ENCODE results near the gene C3orf70.
"Not testable (repeated sequence)": the region's sequence is repeated elsewhere in the genome, so short reads cannot be mapped to it uniquely, and the experiment has no call there.

Gene C3orf70

DNA sequence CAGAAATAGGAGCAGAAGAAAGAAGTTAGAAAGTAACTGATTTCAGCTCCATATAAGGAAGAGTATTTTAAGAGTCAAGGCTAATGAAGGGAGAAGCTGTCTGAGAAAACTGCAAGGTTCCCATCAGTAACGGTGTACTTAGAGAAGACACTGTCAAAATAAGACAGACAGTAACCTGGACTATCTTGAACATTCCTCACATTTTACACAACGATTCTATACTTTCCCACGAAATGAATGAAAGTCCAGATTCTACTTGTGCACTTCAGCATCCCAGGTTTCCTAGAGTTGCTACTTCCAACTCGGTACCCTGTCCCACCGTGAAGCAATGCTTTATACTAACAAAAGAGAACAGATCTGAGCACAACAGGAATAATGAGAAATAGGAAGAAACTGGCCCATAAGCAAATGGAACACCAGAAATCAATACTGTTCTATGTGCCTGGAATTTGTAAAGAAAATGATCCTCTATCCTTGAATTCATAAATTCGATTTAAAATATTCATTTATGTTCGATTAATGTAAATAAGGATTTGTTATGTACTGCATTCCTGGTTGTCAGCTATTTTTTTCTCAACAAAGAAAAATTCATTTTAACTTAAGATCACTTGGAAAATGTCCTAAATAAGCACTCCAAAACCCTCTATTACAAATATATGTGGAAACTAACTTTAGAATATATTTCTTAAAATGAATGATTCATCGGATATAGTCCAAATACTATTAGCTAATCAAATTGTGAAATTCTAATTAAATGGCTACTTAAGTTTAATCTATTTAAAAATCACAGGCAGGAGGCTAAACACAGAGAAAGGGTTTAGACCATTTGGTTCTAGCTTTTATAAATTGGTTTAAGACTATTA is 1.5 kb downstream of the C3orf70 start:
- DNase-seq (ENCODE audit: low read depth in 2 of 2, low spot score in 1 of 2): no peak

DNA sequence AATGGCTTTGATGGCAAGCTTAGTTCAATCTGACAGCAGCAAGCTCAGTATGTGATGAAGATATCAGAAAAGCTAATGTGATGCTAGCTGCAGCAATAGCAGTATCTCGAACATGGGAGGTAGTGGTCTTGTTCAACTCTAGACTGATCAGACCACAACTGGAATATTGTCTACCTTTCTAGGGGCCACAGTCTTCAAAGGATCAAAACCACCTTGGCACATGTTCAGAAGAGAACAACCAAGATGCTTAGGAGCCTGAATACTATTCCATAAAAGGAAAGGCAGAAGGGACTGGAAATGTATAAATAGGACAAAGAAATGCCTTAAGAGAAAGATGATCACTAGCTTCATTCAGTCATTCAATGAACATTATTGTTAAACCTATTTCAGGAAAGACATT is 2.3 kb downstream of the C3orf70 start:
- DNase-seq (ENCODE audit: low read depth in 2 of 2, low spot score in 1 of 2): no peak

DNA sequence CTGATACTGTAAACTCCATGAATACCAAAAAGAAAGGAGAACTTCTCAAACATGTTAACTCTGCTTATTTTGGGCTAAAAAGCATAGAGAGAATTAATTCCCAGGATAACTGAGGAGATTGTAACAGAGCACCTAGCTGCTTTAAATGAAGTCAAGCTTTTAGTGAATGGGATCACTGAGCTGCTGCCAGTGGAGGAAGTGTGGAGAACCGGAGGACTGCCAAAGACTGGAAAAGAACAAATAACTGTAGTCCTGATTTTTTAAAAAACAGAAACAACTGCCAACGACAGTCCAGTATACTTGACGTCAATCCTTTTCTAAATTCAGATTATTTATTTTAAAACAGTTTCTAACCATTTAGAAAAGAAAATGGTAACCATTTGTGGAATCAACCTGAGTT is 3.3 kb downstream of the C3orf70 start:
- no peak for DNase-seq (ENCODE audit: low read depth in 2 of 2, low spot score in 1 of 2)

DNA sequence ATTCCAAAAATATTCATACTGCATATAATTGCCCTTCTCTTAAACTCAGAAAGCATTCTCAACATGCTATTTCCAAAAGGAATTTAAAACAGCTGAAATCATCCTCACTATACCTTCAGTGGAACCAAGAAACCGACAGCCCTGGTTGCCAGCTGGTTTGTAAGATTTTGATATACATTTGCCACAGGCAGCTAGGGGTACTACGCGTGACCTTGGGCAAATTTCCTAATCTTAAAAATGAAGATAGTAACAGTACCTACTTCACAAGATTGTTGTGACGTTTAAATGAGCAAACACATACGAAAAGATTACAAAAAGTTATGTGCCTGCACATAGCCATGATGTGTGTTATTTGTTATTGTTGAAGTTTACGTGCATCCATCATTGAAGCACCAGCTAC is 7.3 kb downstream of the C3orf70 start:
- DNase-seq (ENCODE audit: low read depth in 2 of 2, low spot score in 1 of 2): no peak

DNA sequence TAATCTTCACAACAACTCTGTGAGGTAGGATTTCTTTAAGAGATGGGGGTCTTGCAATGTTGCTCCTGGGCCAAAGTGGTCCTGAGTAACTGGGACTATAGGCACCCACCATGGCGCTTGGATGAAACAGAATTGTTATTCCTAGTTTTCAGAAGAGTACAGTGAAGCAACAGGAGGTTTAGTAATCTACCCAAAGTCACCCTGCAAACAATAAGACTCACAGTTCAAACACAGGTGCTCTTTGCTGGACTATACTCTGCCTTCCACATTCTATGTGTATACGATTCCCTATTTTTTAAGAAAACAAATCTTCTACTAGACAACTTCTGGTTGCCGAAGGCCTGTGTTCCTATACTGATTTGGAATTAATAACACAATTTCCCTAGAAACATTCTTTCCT is 8.1 kb downstream of the C3orf70 start:
- no peak for DNase-seq (ENCODE audit: low read depth in 2 of 2, low spot score in 1 of 2)

DNA sequence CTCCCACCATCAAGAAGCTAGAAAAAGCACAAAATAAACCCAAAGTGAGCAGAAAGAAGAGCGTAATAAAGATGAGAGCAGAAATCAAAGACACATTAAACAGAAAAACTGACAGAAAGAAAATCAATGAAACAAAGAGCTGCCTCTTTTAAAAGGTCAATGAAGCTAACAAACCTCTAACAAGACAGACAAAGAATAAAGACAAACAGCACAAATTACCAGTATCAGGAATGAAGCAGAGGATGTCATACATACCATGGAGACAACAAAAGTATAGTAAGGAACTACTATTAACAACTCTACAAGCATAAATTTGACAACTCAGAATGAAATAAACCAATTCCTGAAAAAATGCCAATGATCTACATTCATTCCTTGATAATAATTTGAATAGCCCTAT is 15.0 kb downstream of the C3orf70 start:
- no peak for DNase-seq (ENCODE audit: low read depth in 2 of 2, low spot score in 1 of 2)

DNA sequence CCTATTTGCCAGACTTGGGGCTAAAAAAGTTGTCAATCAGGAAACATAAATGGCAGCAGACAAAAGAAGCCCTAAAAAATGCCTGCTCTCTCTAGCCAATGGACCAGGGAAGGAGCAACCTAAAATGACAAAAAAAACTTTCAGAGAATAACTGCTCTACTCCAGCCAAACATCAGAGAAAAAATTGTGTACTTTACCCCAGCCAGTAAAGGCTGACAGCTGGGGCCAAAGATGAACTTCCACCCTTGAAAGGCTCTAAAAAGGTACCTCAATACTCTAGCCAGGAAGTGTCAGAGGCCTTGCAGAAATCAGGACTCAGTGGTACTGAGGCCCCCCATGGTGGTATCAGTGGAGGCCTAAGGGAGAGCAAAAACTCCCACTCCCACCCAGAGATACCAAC is 18.4 kb downstream of the C3orf70 start:
- DNase-seq (ENCODE audit: low read depth in 2 of 2, low spot score in 1 of 2): no peak

DNA sequence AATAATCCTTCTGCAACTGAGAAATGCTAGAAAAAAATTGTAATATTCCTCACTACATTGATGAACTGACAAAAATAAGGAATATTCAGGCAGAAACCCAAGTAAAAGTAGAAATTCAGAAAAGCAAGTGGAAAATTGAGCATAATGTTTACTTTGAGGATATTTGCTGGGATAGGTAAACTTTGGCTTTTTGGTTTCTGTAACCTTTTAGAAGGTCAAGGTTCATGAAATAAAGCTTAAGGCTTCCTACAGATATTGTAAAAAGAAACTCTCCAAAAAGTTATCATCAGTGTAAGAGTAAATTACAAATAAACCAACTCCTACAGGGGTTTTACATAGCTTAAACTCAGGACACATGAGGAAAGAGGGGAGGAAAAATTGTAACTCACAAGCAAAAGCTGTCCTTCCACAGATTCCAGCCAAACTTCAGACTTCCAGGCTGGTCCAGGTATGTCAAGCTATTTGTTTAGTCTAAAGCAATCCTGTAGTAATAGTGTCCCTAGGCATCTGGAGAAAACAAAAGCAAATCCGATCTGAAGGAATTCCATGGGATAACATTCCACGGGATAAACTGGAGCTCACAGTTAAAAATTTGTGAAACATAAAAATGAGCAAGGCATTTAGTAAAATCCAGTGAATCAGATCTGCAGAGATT is 21.1 kb downstream of the C3orf70 start:
- DNase-seq (ENCODE audit: low read depth in 2 of 2, low spot score in 1 of 2): no peak

DNA sequence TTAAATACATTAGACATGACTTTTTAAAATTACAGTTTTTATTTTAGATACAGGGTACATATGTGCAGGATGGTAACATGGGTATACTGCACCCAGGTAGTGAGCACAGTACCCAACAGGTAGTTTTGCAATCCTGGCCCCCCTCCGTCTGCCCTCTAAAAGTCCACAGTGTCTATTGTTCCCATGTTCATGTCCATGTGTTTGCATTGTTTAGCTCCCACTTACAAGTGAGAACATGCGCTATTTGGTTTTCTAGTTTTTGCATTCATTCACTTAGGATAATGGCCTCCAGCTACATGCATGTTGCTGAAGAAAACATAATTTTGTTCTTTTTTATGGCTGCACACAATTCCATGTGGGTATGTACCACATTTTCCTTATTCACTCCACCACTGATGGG is 23.8 kb downstream of the C3orf70 start:
- DNase-seq (ENCODE audit: low read depth in 2 of 2, low spot score in 1 of 2): no peak

DNA sequence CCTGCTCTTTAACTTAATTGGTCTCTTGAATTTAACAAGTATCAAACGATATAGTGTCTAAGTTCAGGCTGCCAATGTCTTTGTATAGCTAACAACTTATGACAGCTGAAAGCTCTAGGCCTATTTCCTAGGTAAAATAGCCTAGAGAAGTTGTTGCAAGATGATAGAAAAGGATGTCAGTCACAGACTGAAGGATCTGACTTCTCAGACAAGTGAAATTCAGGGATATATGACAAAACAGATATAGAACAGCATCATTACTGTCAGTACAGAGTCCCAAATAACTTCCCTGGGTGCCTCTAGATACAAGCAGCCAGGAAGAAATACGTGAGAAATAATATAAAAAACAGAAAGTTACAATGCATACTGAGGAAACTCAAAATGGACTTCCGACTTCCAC is 26.7 kb downstream of the C3orf70 start:
- DNase-seq (ENCODE audit: low read depth in 2 of 2, low spot score in 1 of 2): no peak

DNA sequence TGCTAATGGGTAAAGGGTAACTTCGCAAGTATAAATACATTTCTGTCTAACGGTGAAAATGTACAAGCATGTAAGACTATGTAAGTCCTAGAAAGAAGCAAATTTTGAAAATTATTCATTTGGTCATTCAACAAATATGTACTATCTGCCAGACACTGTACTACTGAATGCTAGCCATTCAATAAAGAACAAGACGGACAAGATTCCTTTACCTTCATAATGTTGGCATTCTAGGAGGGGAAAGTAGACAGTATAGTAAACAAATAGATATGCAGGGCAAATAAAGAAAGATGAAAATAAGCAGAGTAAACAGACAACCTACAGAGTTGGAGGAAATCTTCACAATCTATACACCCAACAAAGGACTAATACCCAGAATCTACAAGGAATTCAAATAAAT is 32.7 kb downstream of the C3orf70 start:
- DNase-seq (ENCODE audit: low read depth in 2 of 2, low spot score in 1 of 2): no peak

DNA sequence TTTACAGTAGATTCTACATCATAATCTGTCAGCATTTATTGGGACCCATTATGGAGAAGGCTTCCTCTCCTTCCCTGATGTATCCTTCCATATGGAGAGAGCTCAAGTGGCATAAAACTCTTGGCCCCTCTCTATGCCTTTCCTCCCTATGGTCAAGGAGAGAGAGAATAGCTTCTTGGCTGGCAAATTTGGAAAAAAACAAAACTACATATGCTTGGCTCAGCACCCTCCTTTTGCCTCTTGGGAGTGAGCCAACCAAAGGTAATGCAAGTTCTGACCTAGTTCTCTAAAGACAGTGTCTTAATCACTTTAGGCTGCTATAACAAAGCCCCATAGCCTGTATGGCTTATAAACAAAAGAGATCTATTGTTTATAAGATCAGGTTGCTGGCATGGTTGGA is 37.5 kb downstream of the C3orf70 start:
- DNase-seq (ENCODE audit: low read depth in 2 of 2, low spot score in 1 of 2): no peak

DNA sequence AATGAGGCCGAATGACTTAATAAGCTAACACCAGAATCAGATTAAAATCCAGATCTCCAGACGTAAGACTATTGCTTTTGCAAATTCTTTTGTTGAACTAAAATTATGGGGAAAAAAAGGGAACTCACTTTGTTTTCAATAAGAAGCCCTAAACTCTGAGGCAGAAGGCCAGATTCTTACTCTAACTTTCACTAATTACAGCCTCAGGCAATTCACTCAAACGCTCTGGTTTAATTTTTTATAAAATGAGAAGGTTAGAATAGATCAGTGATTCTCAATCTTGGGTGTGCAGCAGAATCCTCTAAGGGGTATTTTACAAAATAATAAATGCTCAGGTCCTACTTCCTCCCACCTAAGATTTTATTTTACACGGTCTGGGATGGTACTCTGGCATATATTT is 38.1 kb downstream of the C3orf70 start:
- DNase-seq (ENCODE audit: low read depth in 2 of 2, low spot score in 1 of 2): no peak

DNA sequence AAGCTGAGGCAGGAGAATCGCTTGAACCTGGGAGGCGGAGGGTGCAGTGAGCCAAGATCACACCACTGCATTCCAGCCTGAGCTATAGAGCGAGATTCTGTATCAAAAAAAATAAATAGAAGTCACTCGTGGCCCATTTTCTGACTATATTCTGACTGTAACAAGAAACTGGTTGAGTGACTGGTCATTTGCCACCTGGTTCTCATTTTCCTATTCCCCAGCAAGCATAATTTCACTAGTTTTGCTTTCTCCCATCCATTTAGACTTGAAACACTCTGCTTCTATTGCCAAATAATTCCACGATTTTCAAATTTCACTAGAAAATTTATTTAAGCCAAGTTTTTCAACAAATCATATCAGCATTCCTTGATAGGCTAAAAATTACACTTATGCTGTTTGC is 40.7 kb downstream of the C3orf70 start:
- no peak for DNase-seq (ENCODE audit: low read depth in 2 of 2, low spot score in 1 of 2)

DNA sequence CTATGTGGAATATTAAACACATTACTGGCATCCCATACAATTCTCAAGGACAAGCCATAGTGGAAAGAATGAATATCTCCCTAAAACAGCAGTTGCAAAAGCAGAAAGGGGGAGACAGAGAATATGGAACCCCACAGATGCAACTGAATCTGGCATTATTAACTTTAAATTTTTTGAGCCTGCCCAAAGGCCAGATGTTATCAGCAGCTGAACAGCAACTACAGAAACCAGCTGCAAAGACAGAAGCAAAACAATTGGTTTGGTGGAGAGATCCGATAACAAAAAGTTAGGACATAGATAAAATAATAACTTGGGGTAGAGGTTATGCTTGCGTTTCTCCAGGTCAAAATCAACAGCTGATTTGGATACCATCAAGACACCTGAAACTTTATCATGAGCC is 43.8 kb downstream of the C3orf70 start:
- not testable (repeated sequence) for DNase-seq (ENCODE audit: low read depth in 2 of 2, low spot score in 1 of 2)

DNA sequence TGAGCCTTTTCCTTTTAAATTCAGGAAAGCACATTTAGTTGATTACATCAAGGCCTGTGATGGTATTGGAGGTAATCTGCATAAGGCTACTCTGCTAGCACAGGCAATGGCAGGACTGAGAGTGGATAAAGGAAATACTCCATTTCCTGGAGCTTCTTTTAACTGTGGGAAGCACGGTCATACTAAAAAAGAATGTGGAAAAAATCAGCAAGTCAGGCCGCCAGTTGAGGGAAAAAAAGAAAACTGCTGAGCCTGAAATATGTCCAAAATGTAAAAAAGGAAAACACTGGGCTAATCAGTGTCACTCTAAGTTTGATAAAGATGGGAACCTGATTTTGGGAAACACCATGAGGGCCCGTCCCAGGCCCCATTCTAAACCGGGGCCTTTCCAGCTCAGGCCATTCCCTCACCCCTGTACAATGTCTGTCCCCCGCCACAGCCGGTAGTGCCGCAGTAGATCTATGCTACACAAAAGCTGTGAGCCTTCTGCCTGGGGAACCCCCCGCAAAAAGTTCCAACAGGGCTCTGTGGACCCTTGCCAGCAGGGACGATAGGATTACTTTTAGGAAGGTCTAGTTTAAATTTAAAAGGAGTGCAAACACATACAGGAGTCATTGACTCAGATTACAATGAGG is 46.5 kb downstream of the C3orf70 start:
- DNase-seq (ENCODE audit: low read depth in 2 of 2, low spot score in 1 of 2): not testable (repeated sequence)

DNA sequence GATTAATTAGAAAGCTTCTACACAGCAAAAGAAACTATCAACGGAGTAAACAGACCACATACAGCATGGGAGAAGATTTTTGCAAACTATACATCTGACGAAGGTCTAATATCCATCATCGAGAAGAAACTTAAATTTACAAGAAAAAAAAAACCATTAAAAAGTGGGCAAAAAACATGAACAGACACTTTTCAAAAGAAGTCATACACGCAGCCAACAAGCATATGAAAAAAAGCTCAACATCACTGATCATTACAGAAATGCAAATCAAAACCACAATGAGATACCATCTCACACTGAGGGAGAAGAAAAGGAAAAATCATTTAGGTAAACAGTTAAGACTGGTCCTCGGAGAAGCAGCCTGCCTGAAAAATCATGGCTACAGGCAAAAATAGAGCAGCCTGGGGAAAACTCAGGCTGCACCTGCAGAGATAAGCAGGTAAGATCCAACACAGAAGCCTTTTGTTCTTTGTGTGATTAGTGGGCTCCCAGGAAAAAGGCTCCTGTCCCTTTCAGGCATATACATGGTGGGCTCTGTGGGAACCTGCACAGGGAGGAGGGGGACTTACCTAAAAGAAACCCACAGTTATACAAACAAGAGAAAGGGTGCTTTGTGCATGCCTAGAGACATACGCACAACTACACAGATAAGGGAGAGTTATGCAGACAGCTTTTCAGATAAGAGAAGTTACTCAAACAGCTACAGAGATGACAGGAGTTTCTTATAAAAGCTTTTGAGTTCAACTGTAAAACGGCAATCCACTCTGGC is 49.3 kb downstream of the C3orf70 start:
- no peak for DNase-seq (ENCODE audit: low read depth in 2 of 2, low spot score in 1 of 2)

DNA sequence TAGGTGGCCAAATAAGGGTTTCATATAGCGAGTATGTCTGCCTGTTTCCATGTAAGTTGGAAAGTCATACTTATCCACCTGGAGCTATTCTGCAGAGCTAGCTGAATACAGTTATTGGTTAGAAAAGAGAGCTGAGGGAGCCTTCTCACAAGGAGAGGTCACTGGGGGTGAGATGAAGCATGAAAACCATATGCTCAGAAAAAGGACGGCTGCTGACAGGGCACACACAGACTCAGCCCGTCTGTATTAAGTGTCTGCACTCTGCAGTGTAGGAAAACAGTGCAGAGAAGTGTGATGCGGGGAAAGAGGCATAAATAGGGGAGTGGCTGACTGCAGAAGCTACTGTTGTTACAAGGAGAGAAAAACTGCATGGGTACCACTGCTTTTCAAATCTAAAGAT is 58.2 kb downstream of the C3orf70 start:
- no peak for DNase-seq (ENCODE audit: low read depth in 2 of 2, low spot score in 1 of 2)

DNA sequence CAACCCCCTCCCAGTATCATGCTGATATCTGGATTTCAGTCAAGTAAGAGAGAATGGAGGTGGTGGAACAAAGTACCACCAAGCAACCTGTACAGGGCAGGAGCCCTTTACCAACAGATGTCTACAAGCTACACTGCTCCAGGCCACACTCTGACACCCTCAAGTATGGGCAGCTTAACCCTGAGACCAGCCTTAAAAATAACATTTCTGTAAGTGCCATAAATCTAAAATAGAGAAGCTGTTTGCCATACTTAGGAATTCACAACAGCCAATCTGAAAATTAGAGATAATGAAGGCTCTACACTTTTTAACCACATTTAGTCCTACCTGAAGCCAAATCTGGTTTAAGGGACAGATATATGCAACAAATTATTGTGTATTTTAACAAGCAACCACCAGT is 59.7 kb downstream of the C3orf70 start:
- no peak for DNase-seq (ENCODE audit: low read depth in 2 of 2, low spot score in 1 of 2)

DNA sequence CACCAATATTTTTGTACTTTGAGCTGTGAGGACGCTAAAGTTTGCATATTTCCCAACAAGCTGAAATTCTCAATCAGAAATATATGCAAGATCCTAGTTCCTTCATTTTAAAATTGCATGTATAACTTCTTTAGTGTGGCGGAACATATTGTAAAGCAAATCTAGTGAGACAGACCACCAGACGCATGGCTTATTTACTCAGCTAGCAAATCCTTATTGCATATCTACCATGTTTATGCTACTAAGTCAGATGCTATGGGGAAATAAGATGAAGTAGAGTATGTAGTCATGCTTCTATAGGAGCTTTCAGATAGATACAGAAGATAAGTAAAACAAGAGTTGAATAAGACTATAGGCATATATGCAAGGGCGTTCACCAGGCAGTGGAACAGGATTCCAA is 62.0 kb downstream of the C3orf70 start:
- DNase-seq (ENCODE audit: low read depth in 2 of 2, low spot score in 1 of 2): no peak

DNA sequence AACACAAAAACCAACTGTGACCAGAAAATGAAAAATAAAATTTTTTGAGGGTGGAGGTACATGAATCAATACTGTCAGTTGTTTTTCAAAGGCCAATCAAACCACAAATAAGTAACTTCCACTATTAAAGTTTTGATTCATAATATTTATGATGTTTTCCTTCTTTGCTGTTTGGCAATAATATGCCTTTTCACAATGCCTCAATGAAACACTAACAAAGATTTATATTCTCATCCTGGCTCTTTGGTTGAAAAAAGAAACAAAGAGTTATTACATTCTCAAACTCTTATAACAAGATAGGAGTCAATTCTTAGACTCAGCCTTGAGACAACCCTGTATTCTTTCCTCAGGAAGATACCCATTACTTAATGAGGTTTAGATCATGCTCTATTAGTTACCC is 63.1 kb downstream of the C3orf70 start:
- no peak for DNase-seq (ENCODE audit: low read depth in 2 of 2, low spot score in 1 of 2)

DNA sequence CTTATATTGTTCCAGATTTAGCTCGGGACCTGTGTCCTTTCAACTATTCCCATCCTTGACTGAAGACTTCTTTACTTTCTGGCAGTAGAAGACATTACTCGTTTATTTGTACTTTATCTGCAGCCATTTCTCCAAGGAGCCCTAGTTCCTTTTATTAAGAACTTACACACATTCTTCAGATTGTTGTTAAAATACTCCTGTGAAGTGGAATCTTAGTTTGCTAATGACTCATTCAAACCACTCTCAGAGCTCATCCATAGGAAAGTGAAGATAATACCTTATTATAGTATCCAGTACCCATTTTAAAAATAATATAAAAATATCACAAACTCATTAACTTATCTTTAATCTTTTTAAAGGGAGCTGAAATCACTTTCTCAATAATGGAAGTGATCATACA is 63.5 kb downstream of the C3orf70 start:
- DNase-seq (ENCODE audit: low read depth in 2 of 2, low spot score in 1 of 2): no peak
